Activated naive CD8-positive, alpha-beta T cell treated with anti-CD3 and anti-CD28 coated beads, Interleukin-2, amount 50 U/mL, for 24 hours (primary cell): ENCODE measurements around the gene CNTRL.

Experiments used
- ATAC-seq: fragments of 150-1000 bp; cut with Tn5 transposase; one replicate; pipeline ENCODE4 v1.10.0; 2021
- DNase-seq: peaks from one replicate; pipeline ENCODE4 v3.0.0; 2021
- H3K27ac Mint-ChIP-seq: one replicate; pipeline ENCODE4 v1.8.0; 2021; ENCODE audit warnings: mild to moderate bottlenecking, mixed read lengths
- H3K27me3 Mint-ChIP-seq: one replicate; pipeline ENCODE4 v1.8.0; 2021; ENCODE audit warnings: mixed read lengths
- H3K36me3 Mint-ChIP-seq: one replicate; pipeline ENCODE4 v1.8.0; 2021; ENCODE audit warnings: low read depth, mixed read lengths
- H3K4me1 Mint-ChIP-seq: one replicate; pipeline ENCODE4 v1.8.0; 2021; ENCODE audit warnings: mixed read lengths
- H3K4me3 Mint-ChIP-seq: one replicate; pipeline ENCODE4 v1.8.0; 2021; ENCODE audit warnings: mild to moderate bottlenecking, moderate library complexity, mixed read lengths
- H3K9me3 Mint-ChIP-seq: one replicate; pipeline ENCODE4 v1.8.0; 2021; ENCODE audit warnings: mixed read lengths

CNTRL gene

DNA sequence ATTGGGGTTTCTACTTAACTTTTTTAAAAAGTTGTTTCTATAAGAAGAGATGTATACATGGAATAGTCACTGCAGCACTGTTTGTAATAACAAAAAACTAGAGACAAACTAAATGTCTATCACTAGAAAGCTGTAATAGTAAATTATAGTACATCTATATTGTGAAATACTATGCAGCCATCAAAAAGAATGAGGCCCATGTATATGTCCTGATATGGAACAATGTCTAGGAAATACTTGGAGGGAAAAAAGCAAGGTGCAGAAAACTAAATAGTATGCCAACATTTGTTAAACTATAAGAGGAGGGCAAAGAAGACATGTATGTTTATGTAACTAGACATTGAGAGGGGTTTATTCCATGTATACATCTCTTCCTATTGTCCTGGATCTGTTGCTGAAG is 129.9 kb downstream of the CNTRL start:
- DNase-seq: no peak
- H3K27ac Mint-ChIP-seq: no peak overlapping the region
- ATAC-seq: no peak
- no peak overlapping the region for H3K4me3 Mint-ChIP-seq
- H3K27me3 Mint-ChIP-seq: peaks cover 5% of the 10 kb centered on the region
- H3K4me1 Mint-ChIP-seq: peaks cover 39% of the 10 kb centered on the region
- H3K9me3 Mint-ChIP-seq: no peaks in the 10 kb centered on the region
- peaks cover 12% of the 10 kb centered on the region for H3K36me3 Mint-ChIP-seq

DNA sequence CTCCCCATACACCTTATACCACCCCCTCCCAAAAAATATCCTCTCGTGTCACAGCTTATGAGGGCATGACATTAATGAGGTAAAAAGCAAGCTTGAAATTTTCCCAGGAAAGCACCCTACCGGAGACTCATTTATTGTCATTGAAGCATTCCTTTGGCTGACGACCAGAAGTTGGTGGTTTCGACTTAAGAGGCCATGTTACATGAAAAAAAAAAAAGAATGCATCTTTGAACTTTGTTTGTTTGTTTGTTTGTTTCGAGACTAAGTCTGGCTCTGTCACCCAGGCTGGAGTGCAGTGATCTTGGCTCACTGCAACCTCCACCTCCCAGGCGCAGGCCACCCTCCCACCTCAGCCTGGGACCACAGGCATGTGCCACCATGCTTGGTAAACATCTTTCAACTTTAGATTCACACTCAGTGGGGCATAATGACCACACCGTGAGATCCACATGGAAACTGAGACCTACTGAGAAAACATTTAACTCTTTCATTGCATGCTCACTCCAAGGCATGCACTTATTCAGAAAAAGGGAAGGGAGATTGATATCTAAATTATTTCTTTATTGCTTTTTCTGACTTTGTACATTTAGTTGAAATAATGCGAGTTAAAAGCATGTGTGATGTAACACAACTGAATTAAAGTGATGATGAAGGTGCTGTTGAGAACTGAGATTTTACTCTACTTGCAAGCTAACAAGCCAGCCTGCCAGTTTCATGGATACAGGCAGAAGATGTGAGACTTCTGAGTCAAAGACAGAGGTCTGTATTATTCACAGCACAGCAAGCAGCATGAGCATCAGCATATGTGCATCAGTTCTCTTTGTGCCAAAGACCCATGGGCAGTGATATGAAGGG is 132.0 kb downstream of the CNTRL start:
- peaks cover 5% of the 10 kb centered on the region for H3K27me3 Mint-ChIP-seq
- H3K4me3 Mint-ChIP-seq: peak overlapping the region; percentile 38
- DNase-seq (no peak), ATAC-seq (peak; percentile 53)
- peaks cover 32% of the 10 kb centered on the region for H3K4me1 Mint-ChIP-seq
- H3K27ac Mint-ChIP-seq: peak overlapping the region; percentile 56
- H3K36me3 Mint-ChIP-seq: peaks cover 5% of the 10 kb centered on the region
- H3K9me3 Mint-ChIP-seq: no peaks in the 10 kb centered on the region

DNA sequence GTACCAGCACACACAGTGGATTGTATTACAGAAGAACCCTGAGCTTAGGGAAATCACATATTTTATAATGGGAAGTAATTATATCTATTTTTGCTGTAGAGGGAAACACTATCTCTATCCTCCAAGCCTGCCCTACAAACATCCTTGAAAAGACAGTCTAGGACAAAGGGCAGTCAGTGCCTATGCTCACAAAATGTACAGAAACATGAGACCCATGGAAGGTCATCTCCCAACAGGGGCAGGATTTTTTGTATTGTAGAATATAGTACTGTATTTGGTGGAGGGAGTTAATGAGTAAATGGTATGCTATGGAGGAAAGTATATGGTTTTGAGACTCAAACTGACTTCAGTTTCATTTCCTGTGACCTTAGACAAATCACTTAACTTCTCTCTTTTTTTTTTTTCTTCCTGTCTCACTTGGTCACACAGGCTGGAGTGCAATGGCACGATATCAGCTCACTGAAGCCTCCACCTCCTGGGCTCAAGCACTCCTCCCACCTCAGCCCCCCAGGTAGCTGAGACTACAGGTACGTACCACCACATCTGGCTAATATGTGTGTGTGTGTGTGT is 132.7 kb downstream of the CNTRL start:
- H3K4me3 Mint-ChIP-seq: peak overlapping the region; percentile 38
- DNase-seq (no peak), ATAC-seq (peak; percentile 70)
- peaks cover 25% of the 10 kb centered on the region for H3K4me1 Mint-ChIP-seq
- no peaks in the 10 kb centered on the region for H3K27me3 Mint-ChIP-seq
- peak overlapping the region; percentile 56 for H3K27ac Mint-ChIP-seq
- peaks cover 2% of the 10 kb centered on the region for H3K36me3 Mint-ChIP-seq
- no peaks in the 10 kb centered on the region for H3K9me3 Mint-ChIP-seq

DNA sequence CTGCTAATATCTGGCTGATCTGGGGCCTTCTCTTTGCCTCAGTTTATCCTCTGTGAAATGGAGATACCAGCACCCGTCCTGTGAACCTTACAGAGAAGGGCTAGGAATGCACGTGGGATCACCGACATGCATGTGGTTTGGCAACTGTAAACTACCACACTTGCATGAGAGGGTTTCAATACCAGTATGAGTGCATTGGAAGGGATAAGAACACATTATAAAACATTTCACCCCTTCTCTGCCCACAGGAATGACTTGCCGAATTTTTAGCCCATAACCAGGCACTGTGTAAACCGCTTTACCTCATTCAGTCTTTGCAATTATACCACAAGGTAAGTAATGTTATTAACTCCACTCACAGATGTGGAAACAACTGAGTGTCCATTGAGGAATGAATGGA is 135.8 kb downstream of the CNTRL start:
- no peak for ATAC-seq
- no peak for DNase-seq
- H3K4me1 Mint-ChIP-seq: peaks cover 26% of the 10 kb centered on the region
- H3K4me3 Mint-ChIP-seq: no peak overlapping the region
- no peaks in the 10 kb centered on the region for H3K9me3 Mint-ChIP-seq
- H3K27ac Mint-ChIP-seq: no peak overlapping the region
- H3K36me3 Mint-ChIP-seq: peaks cover 2% of the 10 kb centered on the region
- H3K27me3 Mint-ChIP-seq: no peaks in the 10 kb centered on the region

DNA sequence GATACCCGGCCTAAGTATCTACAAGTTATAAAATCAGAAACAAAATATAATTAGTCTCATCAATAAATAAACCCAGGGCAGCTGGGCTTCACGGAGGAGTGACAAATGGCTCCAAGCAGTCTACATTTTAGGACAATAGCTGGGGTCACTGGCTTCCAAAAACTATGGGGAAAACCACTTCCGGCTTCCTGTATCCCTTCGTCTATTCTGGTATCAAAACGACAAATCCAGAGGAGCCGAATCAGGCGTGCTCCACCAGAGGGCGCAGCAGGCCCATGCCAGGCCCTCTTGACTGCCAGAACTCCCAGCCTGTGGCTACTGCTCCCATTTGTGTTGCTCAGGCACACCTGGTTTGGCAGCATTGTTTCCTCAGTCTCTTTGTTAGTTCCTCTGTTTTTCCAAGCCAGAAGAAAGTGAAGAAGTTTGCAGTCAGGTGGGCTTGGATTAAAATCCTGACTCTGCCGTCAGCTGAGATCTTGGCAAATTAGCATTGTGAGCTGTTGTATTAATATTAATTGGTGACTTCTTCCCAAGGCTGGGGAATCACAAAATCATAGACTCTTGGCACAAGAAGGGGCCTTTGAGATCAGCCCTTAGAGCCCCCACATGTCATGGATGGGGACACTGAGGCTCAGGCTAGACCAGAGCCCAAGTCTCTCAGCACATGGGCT is 138.5 kb downstream of the CNTRL start:
- H3K36me3 Mint-ChIP-seq: peaks cover 3% of the 10 kb centered on the region
- peak; percentile 79 for ATAC-seq
- H3K27ac Mint-ChIP-seq: peak overlapping the region; percentile 36
- peak; percentile 82 for DNase-seq
- no peak overlapping the region for H3K4me3 Mint-ChIP-seq
- H3K27me3 Mint-ChIP-seq: no peaks in the 10 kb centered on the region
- peaks cover 12% of the 10 kb centered on the region for H3K4me1 Mint-ChIP-seq
- H3K9me3 Mint-ChIP-seq: no peaks in the 10 kb centered on the region

DNA sequence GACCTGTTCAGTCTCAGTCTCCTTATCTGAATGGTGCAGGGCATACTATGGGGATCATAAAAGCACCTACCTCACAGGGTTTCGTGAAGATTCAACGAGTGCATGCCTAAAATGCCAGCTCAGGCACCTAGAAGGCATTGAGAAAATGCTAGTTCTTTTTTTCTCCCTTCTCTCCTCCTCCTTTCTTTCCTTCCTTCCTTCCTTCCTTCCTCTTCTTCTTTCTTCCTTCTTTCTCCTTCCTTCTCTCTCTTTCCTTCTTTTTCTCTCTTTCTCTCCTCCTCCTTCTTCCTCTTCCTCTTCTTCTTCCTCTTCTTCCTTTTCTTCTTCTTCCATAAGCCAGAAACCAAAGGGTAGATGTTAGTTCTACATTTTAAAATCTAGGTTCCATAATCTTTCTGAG is 139.2 kb downstream of the CNTRL start:
- Mint-ChIP-seq H3K27ac (no peak overlapping the region), H3K4me3 (no peak overlapping the region), H3K9me3 (no peaks in the 10 kb centered on the region), H3K36me3 (peaks cover 3% of the 10 kb centered on the region), H3K27me3 (no peaks in the 10 kb centered on the region), H3K4me1 (peaks cover 10% of the 10 kb centered on the region)
- ATAC-seq (no peak), DNase-seq (no peak)

DNA sequence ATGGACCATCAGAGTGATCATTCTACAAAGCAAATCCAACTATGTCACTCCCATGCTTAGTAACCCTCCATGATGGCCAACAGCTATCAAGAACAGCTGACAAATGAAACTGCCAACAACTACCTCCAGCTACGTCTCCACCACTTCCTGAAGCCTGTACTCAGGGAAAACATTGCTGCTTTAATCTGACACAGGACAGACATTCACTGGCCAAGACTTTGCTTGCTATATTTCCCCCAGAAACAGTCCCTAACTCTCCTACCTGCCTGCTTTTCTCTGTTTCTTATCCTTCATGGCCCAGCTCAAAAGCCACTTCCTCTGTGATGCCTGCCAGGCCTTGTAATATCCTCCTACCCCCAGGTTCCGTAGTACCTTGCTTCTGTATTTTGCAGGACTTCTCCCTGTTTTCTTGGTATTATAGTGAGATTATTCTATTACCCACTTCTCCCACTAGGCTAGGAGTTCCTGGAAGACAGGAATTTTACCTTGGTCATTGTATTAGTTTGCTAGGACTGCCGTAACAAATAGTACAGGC is 141.6 kb downstream of the CNTRL start:
- Mint-ChIP-seq H3K4me3 (no peak overlapping the region), H3K27me3 (no peaks in the 10 kb centered on the region), H3K9me3 (no peaks in the 10 kb centered on the region), H3K27ac (peak overlapping the region; percentile 6), H3K4me1 (peaks cover 14% of the 10 kb centered on the region), H3K36me3 (peaks cover 3% of the 10 kb centered on the region)
- DNase-seq (no peak), ATAC-seq (no peak)

DNA sequence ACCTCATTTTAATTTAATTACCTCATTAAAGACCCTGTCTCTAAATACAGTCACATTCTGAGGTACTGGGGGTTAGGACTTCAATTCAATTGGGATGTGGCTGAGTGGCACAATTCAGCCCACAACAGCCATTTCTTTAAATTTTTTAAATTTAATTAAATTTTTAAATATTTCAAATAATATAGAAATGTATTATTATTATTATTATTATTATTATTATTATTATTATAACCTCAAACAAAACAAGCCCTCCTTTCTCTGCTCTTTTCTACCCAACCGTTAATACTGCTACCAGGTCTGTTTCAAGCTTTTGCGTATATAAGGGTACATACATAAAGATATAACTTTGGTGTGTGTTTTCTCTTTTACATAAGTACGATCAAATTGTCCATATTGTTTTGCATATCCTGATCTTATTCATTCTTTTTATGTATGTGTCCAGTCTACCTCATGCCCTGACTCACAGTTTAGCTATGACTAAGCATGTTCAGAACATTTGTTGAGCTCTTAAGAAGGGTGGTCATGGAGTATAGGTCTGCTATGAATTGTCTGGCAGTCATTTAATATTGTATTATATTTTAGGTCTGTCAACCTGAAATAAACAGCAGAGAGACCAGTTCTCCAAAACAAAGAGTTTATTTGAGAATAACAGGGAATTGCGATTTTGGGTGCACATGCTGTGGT is 143.0 kb downstream of the CNTRL start:
- Mint-ChIP-seq H3K9me3 (no peaks in the 10 kb centered on the region), H3K4me3 (no peak overlapping the region), H3K27ac (no peak overlapping the region), H3K4me1 (peaks cover 14% of the 10 kb centered on the region), H3K27me3 (no peaks in the 10 kb centered on the region), H3K36me3 (peaks cover 3% of the 10 kb centered on the region)
- ATAC-seq (peak; percentile 67), DNase-seq (no peak)

DNA sequence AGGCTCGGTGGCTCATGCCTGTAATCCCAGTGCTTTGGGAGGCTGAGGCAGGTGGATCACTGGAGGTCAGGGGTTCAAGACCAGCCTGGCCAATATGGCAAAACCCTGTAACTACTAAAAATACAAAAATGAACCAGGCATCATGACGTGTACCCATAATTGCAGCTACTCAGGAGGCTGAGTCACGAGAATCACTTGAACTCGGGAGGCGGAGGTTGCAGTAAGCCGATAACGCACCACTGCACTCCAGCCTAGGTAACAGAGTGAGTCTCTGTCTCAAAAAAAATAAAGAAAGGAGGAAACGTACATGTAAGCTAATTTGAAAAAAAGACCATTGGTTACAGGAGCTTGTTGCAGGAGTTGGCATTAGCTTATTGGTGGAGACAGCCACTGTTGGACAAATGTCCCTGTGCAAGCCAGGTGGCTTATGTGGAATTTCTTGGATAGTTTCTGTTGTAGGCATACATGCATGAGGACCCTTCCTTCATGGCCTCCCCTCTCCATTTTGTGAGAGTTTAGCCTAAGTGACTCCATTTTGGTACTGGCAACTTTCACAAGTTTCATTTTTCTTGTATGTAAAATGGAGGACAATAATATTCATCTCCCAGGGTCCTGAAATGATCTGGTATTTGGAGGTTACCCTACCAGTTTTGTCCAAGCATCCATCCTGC is 143.7 kb downstream of the CNTRL start:
- Mint-ChIP-seq H3K27me3 (no peaks in the 10 kb centered on the region), H3K36me3 (peaks cover 3% of the 10 kb centered on the region), H3K4me1 (peaks cover 9% of the 10 kb centered on the region), H3K9me3 (no peaks in the 10 kb centered on the region), H3K4me3 (no peak overlapping the region), H3K27ac (no peak overlapping the region)
- no peak for ATAC-seq
- no peak for DNase-seq

DNA sequence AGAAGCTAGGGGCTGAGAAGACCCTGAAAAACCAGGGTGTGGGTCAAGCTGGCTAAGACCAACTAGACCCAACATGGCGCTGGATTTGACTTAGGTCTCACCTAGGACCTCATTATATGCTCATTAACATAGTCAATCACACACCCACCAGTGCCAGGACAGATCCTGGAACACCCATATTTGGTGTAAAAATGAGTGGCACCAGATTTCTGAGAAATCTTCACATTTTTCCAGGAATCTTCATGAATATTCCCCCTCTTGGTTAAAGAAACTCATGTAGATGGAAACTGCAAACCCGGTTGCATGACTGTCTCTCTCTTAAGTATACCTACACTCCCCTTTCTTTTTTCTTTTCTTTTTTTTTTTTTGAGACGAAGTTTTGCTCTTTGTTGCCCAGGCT is 144.8 kb downstream of the CNTRL start:
- H3K27ac Mint-ChIP-seq: no peak overlapping the region
- no peaks in the 10 kb centered on the region for H3K27me3 Mint-ChIP-seq
- peaks cover 9% of the 10 kb centered on the region for H3K4me1 Mint-ChIP-seq
- no peak for DNase-seq
- no peak overlapping the region for H3K4me3 Mint-ChIP-seq
- H3K9me3 Mint-ChIP-seq: no peaks in the 10 kb centered on the region
- peaks cover 3% of the 10 kb centered on the region for H3K36me3 Mint-ChIP-seq
- ATAC-seq: peak; percentile 20

DNA sequence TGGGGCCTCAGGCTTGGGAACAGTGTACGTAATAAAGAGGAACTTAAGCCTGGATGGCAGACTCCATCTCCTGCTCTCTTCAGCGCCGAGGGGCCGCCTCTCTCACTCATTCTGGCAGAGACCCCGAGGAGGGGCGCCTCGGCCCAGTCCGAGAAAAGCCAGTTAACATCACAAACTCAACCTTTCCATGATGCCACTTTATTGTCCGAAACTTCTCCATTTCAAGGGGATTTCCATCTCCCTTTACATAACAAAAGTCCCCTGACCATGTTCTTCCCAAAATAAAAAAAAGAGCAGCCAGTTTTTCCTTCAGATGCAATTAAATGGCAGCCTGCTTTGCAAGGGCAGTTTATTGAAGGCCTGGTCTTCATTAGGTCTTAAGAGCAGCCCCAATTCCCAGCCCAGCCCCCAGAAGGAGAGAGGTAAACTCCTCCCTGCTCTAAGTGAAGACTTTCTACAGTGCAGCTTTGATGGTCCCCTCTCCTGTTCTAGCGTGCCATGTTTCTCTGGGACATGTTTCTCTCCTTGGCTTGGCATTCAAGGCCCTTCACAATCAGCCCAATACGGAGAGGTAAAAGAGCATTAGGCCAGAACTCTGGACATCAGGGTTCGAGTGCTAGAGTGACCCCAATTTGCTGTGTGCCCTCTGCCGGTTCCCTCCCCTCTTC is 146.4 kb downstream of the CNTRL start:
- Mint-ChIP-seq H3K9me3 (no peaks in the 10 kb centered on the region), H3K27me3 (no peaks in the 10 kb centered on the region), H3K4me1 (peaks cover 8% of the 10 kb centered on the region), H3K4me3 (no peak overlapping the region), H3K27ac (no peak overlapping the region), H3K36me3 (peaks cover 3% of the 10 kb centered on the region)
- no peak for ATAC-seq
- no peak for DNase-seq

DNA sequence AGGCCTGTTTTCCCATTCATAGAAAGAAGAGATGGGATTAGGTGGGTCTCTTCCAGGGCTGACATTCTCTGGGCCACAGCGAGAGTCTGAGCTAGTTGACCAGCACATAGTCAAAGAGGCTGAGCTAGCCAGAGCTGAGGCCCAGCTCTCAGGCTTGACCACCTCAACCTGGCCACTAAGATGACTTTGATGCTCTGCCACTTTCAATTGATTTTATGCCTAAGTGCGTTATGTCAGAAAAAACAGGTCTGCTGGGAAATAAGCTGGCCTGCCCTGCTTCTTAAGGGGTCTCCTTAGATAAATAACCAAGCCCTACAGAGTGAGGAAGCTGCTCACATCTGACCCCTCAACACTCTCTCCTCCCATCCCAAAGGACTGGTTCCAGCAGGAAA is 146.9 kb downstream of the CNTRL start:
- ATAC-seq (no peak), DNase-seq (no peak)
- no peak overlapping the region for H3K27ac Mint-ChIP-seq
- H3K4me3 Mint-ChIP-seq: no peak overlapping the region
- no peaks in the 10 kb centered on the region for H3K27me3 Mint-ChIP-seq
- H3K4me1 Mint-ChIP-seq: peaks cover 5% of the 10 kb centered on the region
- no peaks in the 10 kb centered on the region for H3K9me3 Mint-ChIP-seq
- H3K36me3 Mint-ChIP-seq: peaks cover 3% of the 10 kb centered on the region

DNA sequence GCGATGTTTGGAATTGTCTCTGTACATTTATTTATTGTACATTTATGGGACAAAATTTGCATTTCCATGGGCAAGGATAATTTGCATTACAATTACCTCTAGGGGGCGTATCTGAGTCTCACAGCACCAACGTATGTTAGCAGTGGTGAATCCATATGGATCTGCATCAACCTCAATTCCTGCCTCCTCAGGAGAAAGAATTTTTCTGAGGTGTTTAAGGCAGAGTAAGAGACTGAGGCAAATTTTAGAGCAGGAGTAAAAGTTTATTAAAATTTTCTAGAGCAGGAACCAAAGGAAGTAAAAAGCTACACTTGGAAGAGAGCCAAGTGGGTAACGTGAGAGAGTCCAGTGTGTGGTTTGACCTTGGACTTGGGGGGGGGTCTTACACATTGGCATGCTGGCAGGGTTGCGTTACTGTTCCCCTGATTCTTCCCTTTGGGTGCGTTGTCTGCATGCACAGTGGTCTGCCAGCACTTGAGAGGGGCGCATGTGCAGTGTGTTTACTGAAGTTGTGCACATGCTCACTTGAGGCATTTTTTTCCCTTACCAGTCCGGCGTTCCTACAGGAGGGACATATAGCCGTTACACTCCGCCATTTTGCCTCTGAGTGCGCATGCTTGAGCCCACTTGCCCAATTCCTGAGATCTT is 147.9 kb downstream of the CNTRL start:
- no peak overlapping the region for H3K27ac Mint-ChIP-seq
- DNase-seq: no peak
- no peak overlapping the region for H3K4me3 Mint-ChIP-seq
- H3K36me3 Mint-ChIP-seq: peaks cover 3% of the 10 kb centered on the region
- no peaks in the 10 kb centered on the region for H3K9me3 Mint-ChIP-seq
- H3K27me3 Mint-ChIP-seq: no peaks in the 10 kb centered on the region
- peaks cover 5% of the 10 kb centered on the region for H3K4me1 Mint-ChIP-seq
- ATAC-seq: no peak
